ENCODE measurements around the gene DNM3.
A peak's percentile ranks its signal among the peaks of the same experiment; 100 is the strongest.

Gene DNM3

GRCh38 chr1:172134087-172134731 is 292.9 kb downstream of the DNM3 start:
- no peak for DNase-seq
- TF ChIP-seq CTCF (IDR thresholded peaks at IDR 0.05; ENCODE audit: low read depth, low read length, missing control alignments), result no peak
- Histone ChIP-seq H3K27ac (no peak overlapping the region), H3K27me3 (replicated peaks) (no peaks in the 10 kb centered on the region), H3K36me3 (replicated peaks) (no peaks in the 10 kb centered on the region), H3K4me3 (ENCODE audit: low read depth, low read length) (no peak overlapping the region)
- in situ Hi-C loops (cut with HindIII; ENCODE audit: low pct_ligation_motif_present, low sequenced_read_pairs), result no loop called here

- in situ Hi-C loops (cut with HindIII; ENCODE audit: low pct_ligation_motif_present, low sequenced_read_pairs), result no loop called here
- H3K27me3 ChIP-seq (replicated peaks), result no peaks in the 10 kb centered on the region
- H3K36me3 ChIP-seq (replicated peaks), result no peaks in the 10 kb centered on the region
- no peak overlapping the region for H3K4me3 ChIP-seq (ENCODE audit: low read depth, low read length)
- no peak overlapping the region for H3K27ac ChIP-seq
- peak; percentile 35 for TF ChIP-seq CTCF (IDR thresholded peaks at IDR 0.05; ENCODE audit: low read depth, low read length, missing control alignments)
- no peak for DNase-seq
Measured at GRCh38 chr1:172135076-172135672, 293.9 kb downstream of the DNM3 start.

- Histone ChIP-seq H3K27ac (peak overlapping the region; percentile 63), H3K36me3 (replicated peaks) (no peaks in the 10 kb centered on the region), H3K27me3 (replicated peaks) (no peaks in the 10 kb centered on the region), H3K4me3 (ENCODE audit: low read depth, low read length) (no peak overlapping the region)
- in situ Hi-C loops (cut with HindIII; ENCODE audit: low pct_ligation_motif_present, low sequenced_read_pairs), result no loop called here
- no peak for TF ChIP-seq CTCF (IDR thresholded peaks at IDR 0.05; ENCODE audit: low read depth, low read length, missing control alignments)
- peak; percentile 40 for DNase-seq
Measured at GRCh38 chr1:172135978-172136610, 294.8 kb downstream of the DNM3 start.

GRCh38 chr1:172136925-172137324 is 295.6 kb downstream of the DNM3 start:
- Histone ChIP-seq H3K36me3 (replicated peaks) (no peaks in the 10 kb centered on the region), H3K27ac (no peak overlapping the region), H3K4me3 (ENCODE audit: low read depth, low read length) (no peak overlapping the region), H3K27me3 (replicated peaks) (no peaks in the 10 kb centered on the region)
- in situ Hi-C loops (cut with HindIII; ENCODE audit: low pct_ligation_motif_present, low sequenced_read_pairs), result no loop called here
- no peak for DNase-seq
- no peak for TF ChIP-seq CTCF (IDR thresholded peaks at IDR 0.05; ENCODE audit: low read depth, low read length, missing control alignments)

GRCh38 chr1:172137703-172138454 is 296.6 kb downstream of the DNM3 start:
- TF ChIP-seq CTCF (IDR thresholded peaks at IDR 0.05; ENCODE audit: low read depth, low read length, missing control alignments), result no peak
- Histone ChIP-seq H3K36me3 (replicated peaks) (no peaks in the 10 kb centered on the region), H3K4me3 (ENCODE audit: low read depth, low read length) (no peak overlapping the region), H3K27ac (no peak overlapping the region), H3K27me3 (replicated peaks) (no peaks in the 10 kb centered on the region)
- no peak for DNase-seq
- in situ Hi-C loops (cut with HindIII; ENCODE audit: low pct_ligation_motif_present, low sequenced_read_pairs), result no loop called here

Data from brain microvascular endothelial cell (primary cell).